Inflammatory macrophage treated with lipopolysaccharide for 4 hours (primary cell): Measurements from ENCODE around the gene NPFF.
"Not testable (repeated sequence)": the region's sequence is repeated elsewhere in the genome, so short reads cannot be mapped to it uniquely, and the experiment has no call there.

Source experiments
- DNase-seq: peaks from one replicate; pipeline ENCODE4 v3.0.0-alpha.2; 2020

The NPFF gene

DNA sequence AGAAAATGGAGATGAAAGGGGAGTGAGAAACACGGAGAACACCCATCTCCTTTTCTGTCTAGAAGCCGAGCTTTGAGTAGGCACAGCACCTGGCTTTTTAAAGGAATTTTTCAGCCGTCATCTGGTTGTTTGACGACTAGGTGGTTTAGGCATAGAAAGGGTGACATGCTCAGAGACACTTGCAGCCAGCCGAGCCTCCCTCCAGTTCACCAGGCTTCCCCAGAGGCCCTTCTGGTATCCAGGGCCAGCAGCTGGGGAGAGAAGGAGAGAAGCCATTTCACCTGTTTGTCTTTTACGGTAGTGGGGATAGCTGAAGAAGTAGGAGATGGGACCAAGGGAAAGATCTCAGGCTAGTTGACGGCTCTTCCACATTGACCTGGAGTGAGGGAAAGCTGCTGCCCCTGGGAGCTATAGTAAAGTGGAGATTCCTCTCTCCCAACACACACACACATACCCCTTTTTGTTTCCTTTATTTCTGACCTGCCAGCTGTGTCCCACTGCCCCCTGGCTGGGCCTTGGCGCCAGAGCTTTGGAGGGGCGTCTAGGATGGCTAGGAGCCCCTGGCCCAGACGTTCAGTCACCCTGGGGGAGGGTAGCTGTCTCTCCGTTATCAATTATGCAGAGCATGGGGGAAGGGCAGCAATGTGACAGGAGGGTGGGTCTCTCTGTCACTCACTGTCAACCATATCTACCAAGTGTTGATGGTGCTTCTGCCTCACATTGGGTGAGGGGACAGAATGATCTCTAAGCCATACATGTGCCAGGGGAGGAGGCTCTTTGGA is 13.5 kb downstream of the NPFF start:
- no peak for DNase-seq

DNA sequence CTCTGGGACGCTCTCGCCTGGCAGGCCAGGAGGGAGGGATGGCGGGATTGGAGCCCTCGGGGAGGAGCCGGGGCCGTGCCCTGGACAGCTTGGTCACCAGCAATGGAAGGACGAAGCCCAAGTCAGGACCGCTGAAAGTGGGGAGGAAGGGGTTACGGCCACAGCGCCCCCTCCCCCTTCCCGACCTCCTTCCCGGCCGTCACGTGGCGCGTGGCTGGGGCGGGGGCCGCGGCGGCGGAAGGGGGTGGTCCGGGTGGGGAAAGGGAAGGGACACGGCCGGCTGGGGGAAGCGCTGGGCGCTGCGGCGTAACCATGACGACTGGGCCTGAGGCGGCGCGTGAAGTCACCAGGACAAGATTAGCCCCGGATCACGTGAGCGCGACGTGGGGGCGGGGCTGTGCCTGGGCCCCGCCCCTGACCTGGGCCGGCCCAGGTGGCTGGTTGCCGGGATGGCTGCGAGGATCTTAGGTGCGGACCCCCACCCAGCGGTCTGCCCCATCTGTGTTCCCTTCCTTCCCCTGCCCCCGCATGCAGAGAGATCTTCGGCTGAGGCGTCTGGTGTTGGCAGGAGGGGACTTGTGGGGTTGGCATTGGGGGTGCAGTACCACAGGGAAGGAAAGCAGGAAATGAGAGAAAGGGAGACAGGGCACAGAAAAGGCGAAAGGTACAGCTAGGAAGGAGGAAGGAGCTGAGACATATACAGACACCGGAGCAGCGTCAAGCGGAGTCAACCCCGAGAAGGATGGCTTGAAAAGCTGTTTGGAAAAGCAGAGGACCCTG is 14.3 kb downstream of the NPFF start:
- DNase-seq = peak; percentile 83

DNA sequence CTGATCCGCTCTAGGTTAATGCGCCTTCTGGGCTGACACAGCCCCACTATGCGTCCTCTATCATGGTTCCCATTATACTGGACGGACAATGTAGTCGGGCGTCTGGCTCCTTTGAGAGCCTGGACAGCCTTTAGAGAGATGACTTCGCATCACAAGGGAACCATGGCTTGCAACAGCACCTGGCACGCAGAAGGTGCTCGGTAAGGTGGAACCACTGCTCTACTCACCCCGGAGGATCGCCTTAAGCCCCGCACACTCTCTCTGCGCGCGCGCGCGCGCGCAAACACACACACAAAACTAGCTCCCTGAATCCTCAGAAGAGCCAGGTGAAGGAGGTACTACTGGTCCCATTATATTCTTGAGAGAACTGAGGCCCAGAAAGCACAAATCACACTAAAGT is 15.1 kb downstream of the NPFF start:
- no peak for DNase-seq

DNA sequence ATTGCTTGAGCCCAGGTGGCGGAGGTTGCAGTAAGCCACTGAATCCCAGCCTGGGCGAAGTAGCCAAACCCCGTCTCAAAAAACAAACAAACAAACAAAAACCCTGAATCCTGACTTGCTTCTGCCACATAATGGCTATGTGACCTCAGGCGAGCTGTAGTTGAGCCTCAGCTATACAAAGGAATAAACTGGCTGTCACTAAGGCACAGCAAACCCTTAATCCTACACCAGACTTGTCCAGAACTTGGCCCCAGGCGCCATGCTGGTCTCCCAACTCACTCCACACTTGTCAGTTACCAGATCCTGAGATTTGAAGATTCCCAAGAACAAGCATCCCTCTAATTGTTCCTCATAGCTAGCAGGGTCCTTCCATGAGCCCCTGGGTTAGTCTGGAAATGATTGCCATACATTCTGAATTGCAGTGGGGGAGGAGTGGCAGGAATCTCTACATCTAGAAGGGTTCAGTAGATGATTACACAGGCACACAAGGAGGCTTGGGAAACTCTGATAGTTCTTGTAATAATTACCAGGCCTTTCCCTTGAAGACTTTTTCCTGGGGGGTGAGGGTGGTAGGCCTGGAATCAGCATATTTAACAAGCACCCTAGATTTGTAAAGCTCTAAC is 17.9 kb downstream of the NPFF start:
- DNase-seq = no peak

DNA sequence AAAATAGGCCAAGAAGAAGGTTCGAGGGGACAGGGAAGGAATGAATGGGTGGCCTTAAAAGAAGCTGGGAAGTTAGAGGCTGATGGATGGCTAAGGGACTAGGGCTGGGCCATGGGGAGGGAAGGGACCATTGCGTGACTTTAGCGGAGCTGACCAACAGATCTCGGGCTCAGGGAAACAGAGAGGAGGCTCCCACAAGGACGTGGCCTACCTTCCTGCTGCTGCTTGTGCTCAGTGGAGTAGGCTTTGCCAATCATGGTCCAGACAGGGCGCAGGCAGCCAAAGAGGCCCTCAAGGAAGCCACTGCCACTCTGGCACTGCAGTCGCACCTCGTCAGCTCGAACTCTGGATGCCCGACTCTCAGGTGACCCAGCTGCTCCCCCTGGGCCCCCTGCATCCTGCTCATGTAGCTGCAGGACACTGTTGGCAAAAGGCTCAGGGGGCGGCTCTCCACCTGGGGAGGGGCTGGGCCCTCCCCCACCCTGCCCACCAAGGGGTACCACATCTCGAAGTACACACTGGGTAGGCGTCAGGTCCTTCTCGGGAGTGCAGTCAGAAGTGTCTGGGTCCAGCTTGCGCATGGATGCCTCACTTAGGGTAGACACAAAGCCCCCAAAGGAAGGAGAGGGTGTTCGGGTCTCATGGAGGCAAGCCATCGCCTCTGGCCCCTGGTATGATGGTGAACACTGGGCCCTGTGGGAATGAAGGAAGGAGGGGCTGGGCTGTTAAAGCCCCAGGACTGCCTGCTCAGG is 20.4 kb downstream of the NPFF start:
- DNase-seq = no peak

DNA sequence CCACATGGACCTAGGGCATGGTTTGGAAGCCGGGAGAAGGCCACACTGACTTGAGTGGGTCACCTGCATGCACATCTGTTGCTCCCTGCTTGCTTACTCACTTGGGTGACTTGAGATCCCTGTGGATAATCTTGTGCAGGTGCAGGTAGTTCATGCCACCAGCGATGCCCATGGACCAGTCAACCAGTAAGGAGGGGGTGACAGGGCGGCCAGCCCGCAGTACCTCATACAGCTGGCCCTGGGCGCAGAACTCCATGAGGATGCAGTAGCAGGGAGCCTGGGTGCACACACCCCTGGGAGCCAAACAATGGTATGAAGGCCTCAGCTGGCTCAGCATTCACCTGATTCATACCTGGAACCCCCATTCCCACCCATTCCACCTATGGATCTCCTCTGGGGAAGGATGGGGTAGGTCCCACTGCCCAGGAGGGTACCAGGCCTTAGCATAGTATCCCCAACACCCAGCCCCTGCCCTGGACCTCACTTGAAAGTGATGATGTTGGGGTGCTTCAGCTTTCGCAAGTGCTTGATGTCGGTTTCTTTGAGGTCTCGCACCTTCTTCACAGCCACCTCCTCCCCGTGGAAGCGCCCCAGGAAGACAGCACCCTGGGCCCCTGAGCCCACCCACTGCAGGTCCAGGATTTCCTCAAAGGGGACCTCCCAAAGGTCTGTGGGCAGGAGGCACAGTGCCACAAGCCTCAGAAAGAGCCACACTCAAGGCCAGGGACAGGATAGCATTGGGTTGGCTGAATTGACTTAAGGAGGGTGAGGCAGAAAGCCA is 21.1 kb downstream of the NPFF start:
- no peak for DNase-seq

DNA sequence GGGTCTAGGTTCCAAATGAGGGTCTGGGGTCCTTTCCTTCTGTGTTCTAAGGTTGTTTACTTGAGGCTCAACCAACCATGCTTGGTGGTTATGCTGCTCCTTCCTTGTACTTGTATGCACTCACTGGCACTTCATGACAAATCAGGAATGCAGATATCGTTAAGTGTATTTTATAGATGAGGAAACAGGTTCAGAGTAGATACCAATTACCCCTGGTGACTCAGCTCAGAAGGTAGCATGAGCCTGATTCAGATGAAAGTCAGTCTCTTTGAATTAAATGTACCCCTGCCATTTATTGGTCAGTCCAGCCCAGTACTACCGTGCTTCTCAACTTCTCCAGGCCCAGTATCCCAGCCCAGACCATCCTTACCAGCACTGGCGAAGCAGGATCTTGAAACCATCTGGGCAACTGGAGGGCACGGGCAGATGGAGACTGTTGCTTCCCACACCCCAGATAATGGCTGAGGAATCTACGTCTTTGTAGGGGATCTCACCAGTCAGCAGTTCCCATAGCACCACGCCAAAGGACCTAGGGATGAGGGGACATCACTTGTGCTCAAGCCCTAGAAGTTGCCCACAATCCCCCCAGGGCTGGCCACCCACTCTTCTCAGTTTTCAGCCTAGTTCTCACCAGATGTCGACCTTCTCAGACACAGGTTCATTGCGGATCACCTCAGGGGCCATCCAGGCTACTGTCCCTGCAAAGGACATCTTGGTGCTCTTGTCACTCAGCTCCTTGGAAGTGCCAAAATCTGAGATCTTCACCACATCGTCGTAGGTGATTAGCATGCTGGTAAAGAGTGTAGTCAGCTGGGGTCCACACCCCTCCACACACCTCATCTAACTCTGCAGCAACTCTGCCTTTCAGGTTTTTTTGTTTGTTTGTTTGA is 22.4 kb downstream of the NPFF start:
- no peak for DNase-seq

DNA sequence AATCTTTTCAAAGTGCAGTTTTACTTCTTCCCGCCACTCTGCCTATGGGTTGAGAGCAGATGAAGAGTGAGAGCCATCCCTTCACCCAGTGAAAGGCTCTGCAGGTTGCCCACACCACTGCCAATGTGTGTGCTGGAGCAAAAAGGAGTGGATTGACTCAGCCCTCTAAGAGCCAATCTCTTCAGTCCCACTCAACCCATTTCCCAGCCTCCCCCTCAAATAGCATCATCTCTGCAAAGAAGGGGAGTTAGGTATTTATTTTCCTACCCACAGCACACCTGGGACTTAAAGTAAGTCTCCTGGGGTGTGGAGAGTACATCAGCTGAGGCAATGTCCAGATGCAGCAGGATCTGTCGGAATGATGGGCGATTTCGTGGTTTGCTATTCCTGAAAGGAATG is 23.3 kb downstream of the NPFF start:
- DNase-seq = no peak

DNA sequence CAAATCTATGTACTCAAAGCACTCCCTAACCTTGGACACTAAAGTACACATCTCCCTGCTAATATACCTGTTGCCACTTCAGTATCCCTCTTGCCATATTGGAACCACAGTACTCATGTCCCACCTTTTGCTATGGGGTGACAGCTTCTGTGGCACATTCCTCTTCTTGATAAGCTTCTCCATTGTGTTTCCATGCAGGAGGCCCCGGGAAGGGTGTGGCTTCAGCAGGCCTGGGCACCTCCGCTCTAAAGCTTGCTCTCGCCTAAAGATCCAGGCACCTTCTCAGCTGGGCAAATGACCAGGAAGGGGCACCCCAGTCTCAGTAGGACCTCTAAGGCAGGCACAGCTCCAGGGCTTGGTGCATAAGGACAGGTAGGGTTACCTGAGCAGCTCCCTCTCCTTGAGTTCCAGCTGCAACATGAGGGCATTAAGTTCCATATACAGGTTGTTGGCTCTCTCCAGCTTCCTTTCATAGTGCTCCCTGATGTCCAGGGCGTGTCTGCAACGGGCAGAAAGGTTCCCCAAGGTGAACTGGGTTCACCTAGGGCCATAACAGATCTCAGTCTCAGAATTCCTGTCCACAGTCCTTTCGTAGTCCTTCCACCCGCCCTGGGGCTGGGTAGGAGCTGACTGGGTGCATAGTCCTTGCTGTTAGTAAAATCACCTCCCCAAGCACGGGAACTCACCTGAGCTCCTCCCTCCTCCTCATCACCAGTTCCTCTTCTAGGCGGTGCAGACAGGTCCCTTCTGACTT is 23.9 kb downstream of the NPFF start:
- DNase-seq = no peak

DNA sequence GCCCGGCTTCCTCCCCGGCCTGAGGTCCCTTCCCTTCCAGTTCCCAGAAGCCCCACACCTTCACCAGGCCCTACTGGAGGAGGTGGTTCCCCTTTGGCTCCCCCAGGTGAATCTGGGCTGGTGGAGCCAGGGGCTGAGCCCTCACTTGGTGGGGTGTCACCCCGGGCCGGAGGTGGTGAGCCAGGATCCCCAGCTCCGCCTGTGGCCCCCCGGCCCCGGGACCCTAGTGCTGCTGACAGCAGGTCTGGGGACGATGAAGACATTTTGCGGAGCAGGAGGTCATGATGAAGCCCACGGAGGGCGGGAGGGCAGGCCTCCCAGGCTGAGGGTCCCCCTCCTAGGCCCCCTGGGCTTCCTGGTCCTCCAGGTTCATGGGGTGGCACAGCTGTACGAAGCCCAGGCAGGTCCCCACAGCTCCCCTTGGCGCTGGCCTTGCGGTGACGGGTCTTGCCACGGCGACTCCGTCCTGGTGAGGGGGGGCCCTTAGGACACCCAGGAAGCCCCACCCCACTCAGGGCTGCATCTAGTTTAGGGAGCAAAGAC is 24.6 kb downstream of the NPFF start:
- DNase-seq = no peak

DNA sequence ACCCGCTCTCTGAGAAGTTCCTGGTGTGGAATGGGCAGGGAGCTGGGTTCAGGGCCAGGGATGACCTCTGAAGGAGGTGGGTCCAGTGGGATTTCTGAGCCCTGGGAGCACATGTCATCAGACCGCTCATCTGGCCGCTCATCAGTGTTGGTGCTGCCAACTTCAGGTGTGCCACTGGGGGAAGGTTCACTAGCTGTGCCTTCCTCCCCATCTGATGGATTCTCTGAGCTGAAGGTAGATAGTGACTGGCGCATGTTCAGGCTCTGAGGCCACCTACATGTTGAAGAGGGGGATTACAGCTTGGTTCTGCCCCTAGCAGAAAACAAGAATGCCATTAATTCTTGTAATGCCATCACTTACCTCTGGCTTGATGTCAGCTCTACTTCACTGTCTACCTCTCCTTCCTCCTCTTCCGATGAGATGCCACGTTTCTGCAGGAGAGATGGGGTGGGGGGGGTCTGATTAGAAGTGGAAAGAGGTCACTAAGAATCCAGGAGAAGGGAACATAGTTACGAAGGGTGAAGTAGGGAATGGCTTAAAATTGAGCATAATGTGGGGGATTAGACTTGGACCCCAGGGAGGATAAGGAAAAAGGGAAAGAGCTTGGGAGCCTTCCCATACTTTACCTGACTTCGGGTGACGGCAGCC is 25.2 kb downstream of the NPFF start:
- no peak for DNase-seq

DNA sequence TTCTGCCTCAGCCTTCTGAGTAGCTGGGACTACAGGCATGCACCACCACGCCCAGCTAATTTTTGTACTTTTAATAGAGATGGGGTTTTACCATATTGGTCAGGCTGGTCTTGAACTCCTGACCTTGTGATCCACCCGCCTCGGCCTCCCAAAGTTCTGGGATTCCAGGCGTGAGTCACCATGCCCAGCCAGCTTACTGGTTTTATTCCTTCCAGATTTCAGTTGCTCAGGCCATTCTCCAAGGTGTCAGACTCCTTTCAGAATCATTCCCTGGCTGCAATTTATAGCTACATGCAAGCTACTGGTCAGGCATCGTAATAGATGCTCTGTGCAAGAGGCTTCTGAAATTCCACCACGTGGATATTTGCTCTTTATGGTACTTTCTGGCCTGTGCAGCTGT is 25.8 kb downstream of the NPFF start:
- not testable (repeated sequence) for DNase-seq

DNA sequence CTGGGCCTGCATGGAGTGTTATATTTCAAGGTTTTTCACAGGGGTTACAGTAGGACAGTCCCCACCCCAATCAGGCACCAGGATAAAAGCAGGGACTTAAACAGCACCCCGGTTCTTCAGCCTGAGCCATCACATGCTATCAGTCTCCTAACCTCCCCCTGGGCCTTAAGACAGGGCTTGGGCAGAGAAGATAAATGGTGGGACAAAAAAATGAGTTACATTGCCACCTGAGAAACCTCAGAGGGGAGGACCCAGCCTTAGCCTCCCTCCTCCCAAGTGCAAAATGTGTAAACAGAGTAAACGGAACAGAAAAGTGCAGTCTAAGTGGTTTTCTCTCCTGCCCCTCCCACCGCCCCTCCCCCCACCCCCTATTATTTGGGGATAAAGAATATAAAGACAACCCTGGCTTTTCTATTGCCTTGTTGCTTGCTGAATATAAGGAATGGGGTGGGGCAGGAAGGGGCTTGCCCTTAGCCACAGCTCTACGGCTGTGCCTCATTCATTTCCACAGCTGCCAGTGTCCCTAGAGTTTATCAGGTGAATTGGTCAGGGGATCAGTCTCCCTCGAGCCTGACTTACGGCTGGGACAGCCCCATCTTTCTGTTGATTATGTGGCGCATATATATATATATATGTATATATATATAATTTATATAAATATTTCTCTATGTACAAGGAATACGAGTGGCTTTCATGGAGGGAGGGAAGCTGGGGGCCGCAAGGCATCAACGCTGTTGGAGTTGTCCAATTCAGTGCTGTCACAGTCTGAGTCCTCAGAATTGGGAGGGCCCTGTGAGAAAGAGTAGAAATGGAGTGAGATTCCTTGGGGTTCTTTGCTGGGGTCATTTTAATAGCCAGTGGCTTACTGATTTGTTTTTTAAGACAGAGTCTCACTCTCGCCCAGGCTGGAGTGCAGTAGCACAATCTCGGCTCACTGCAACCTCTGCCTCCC is 26.5 kb downstream of the NPFF start:
- DNase-seq = no peak

DNA sequence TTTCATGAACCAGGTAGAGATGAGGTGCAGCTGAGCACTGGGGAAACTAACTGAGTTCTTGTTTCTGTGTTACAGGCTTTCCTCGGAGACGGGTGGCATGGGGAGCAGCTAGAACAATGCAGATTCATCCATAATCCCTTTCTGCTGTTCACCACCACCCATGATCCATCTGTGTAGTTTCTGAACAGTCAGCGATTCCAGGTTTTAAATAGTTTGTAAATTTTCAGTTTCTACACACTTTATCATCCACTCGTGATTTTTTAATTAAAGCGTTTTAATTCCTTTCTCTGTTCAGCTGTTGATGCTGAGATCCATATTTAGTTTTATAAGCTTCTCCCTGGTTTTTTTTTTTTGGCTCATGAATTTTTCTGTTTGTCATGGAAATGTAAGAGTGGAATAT is 28.0 kb downstream of the NPFF start:
- DNase-seq = no peak

DNA sequence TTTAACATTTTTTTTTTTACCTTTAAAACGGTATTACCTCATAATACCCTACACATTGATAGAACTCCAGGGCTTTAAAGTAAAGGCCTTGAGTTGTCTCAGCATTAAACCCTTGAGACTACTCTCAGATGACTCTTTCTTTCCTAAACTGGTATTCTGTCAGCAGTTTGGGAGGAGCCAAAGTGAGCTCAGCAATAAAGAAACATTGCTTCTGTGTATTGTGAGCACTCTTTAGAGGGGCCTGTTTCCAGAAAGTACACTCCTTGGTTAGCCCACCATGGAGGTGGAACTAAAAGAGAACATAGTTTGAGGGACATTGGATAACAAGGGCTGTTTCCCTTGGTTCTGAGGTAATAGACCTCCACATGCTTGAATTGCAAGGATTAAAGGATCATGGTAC is 28.4 kb downstream of the NPFF start:
- DNase-seq = no peak

DNA sequence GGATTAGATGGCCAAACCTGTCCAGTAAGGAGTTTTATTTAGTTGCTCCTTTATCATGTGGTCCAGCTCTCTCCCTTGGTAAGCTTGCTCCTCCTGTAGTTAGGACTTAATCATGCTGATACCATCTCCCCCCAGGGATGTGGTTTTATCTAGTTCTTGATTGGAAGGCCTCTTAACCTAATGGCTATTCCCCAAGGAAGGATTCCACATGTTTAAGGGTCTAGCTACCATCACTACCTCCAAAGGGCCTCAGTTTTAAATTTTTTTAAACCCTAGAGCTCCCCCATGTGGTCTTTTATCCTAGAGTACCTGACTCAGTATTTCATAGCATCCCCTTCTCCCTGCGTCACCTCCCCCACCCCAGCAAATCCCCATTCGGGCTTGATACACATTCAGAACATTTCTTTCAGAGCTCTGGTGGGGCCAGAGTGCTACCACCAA is 30.5 kb downstream of the NPFF start:
- DNase-seq = no peak

DNA sequence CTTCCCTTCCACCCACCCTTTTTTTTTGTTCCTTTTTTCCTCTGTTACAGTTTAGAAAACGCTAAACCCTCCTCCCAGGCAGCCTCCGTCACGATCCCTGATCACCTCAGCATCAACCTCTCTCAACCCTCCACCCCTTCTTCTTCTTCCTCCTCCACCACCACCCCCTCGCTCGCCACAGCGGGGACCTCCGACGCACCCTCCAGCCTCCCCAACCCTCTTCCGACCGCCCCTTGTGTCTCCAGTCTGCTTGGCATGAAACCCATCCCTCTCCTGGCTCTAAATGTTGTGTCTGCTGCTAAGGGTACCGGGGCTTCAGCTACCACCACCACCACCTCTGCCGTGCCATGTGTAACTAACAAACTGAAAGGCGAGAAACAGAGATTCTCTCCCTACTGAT is 32.5 kb downstream of the NPFF start:
- peak; percentile 39 for DNase-seq

DNA sequence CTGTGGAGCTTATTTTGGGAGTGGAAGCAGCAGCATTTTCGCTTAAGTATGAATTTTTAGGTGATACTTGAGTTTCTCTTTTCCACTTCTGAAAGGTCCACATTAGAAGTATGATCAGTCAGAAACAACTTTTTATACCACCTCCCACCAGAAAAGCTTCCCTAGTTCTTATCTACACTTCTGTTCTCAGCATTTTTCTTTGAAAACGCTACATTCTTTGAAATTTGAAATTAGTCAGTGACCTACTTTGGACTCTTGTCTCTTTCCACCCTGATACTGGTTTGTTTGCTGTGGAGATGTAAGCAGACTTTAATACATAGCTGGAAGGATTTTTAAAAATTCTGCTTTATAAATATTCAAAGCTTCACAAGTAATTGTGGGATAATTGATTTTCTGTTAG is 33.2 kb downstream of the NPFF start:
- DNase-seq = no peak
